EH (cell line): ENCODE measurements around the gene INTS11.
"Not testable (repeated sequence)": the region's sequence is repeated elsewhere in the genome, so short reads cannot be mapped to it uniquely, and the experiment has no call there.

Experiments
- DNase-seq: peaks from one replicate; pipeline ENCODE4 v3.0.0-alpha.2; 2015; ENCODE audit warnings: low read depth

The INTS11 gene

DNA sequence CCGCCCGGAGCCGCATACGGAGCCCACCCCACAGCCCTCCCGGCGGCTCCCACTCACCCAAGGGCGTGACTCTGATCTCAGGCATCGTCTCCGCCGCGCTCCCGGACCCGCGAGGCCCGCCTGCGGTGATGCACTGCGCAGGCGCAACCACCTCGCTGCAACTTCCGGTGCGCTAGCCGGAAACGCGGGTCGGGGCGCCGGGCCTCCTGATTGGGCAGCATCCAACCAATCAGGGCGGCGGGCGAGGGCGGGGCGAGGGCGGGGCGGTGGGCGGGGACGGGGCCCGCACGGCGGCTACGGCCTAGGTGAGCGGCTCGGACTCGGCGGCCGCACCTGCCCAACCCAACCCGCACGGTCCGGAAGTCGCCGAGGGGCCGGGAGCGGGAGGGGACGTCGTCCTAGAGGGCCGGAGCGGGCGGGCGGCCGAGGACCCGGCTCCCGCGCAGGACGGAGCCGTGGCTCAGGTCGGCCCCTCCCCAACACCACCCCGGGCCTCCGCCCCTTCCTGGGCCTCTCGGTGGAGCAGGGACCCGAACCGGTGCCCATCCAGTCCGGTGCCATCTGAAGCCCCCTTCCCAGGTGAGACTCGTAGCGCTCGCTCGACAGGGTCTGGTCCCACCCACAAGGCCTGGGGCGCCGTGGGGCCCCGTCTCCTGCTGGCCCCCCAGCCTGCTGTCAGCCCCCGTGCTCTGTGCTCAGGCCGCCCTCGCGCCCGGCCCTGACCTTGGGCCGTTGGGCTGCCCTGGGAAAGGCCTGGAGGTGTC lies at the start of gene INTS11, which contains the start of gene CPTP:
INTS11 (minus strand) TSS at position 137 of the 764 bp plus-strand sequence; CDS start at position 85, 52 bp downstream.
CPTP (plus strand) TSS at position 279 of the 764 bp plus-strand sequence. CDS start 2,109 bp downstream, outside the sequence.
- peak; percentile 90 for DNase-seq

DNA sequence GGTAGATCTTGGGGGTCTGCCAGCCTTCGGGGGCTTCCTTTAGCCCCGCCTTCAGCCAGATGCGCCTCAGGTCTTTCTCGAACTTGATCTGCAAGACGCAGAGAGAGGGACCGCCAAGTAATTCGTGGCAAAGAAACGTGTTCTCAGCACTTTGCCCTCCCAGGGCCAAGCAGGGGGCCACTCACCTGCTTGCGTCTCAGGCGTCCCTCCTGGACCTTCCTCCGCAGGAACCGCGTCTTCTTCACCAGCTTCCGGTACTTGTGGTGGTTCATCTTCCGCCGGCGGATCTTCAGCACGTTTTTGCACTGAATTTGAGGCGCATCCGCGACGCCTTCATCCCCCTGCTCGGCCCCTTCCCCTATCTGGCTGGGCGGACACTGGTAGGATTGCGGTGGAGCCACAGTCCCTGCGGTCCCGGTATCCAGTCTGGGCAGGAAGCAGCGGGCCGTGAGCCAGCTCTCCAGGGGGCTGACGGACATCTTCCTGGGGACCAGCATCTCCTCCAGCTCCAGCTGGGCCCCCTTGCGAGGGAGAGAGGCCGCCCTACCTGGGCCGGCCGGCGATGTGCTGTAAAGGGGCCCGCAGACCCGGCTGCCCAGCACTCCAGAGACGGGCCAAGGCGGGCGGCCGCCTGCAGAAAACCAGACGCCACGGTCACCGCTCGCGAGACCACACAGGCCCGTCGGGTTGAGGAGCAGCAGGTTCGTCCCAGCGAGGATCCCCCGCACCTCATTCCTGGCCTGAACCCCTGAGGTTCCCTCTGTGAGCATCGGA lies 49.5 kb upstream of the INTS11 start:
- DNase-seq, result no peak

DNA sequence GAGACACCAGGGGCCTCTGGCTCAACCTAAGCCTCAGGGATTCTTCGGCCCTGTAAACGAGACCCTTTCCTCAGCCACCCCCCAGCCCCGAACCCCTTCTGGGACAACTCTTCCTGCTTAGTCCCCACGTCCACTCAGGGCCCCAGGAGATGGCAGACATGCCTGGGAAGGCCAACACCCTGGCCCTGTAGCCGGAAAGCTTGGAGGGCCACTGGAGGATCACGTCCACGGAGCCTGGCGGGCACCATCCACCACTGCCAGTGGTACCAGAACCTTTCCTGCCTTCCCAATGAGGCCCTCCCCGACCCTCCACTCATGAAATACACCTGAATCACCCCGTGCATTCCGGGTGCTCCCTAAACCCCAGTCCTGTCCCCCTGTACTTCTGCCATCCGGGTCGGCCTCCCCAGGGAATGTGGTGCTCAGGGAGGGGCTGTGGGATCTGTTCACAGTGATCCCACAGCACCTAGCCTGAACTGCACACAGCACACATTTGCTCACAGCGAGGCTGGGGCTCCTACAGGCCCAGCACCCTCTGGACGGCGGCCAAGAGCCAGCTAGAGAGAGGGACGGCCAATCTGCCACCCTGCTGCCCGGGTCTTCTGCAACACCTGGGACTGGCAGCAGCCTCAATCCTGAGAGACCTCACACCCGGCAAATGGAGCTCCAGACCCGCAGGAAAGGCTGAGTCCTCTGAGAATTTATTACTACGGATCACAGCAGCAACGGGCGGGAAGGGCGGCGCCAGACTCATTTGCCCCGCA lies 48.8 kb upstream of the INTS11 start:
- DNase-seq, result no peak

DNA sequence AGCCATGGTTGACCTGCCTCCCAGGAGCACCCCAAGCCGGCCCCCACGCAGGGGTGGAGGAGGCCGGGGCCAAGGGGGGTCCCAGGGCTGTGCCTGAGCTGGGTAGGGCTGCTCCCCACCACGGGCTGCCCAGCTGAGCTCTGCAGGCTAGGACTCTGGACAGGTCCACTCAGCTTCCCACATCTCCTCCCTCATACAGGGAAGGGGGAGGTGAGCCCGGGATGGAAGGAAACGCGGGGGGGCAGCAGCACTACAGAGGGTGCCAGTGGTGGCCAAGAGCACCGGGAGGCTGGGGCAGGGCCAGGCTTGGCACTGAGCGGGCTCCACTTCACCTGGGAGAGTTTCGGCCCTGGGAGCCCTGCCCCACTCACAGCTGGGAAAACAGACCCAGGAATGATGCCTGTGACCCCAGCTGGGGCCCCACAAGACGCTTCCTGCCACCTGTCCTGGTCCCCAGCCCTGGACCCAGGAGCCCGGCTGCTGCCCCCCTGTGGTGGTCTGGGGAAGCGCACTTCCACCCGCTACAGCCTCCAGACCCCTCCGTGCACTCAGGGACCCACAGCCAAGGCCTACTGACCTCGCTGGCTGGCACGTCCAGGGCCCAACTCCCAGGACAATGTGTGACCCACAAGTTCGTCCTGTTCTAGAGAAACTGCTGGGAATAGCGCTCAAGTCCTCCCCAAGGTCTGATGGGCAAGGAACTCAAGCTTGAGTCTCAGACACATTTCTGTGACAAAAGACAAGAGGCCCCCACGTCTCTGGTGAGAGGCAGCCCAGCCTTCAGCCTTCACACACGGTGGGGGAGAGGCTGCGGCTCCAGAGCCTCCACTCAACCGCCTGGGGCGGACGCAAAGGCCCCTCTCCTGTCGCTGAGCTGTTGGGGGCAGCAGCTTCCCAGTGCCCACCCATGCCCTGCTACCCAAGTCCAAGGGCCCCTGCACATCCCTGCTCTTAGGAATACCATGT lies 47.6 kb upstream of the INTS11 start:
- DNase-seq, result peak; percentile 65

DNA sequence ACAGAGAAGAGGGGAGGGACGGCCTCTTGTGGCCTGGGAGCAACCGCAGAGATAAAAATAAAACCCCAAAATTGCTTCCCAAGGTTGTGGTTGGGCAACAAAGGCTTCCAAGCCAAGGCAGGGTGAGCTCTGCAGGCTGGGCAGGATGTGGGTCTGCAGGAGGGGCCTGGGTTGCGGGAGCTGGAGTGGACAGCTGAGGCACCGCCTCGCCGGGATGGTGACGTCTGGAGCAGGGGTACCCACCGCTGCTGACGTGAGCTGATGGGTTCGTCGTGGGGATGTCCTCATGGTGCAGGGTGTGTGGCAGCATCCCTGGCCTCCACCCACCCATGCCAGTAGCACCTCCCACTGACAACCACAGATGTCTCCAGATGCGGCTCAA lies 46.9 kb upstream of the INTS11 start:
- DNase-seq, result no peak

DNA sequence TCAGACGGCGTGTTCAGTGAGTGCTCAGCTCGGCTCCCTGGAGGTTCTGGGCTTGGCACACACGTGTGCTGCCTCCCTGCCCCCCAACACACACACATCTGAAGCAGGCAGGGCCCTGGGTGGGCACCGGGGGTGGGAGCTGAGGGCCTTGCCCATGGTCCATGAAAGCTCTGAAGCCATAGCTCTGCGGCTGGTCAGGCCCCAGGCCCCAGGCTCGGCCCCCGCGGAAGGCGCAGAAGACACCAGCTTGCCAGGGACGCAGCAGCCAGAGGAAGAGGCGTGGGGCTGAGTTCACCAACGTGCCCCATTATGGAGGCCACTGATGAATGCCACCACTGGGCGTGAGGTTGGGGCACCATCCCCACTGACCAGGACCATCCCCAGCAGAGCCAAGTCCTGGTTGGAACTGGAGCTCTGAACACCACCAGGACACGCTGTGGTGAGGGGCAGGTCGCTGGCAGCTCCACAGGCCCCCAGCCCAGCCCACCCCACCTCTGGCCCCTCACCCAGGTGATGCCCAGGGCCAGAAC lies 46.4 kb upstream of the INTS11 start:
- no peak for DNase-seq

DNA sequence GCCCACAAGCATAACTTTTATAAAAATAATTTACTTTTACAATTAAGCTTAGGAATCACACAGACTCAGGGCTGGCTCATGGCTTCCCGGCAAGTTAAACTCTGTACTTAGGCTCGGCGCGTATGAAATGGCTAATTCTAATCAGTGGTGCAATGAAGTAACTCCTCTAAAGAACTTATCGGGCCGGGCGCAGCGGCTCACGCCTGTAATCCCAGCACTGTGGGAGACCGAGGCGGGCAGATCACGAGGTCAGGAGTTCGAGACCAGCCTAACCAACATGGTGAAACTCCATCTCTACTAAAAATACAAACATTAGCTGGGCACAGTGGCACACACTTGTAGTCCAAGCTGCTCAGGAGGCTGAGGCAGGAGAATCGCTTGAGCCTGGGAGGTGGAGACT lies 45.6 kb upstream of the INTS11 start:
- DNase-seq, result not testable (repeated sequence)

DNA sequence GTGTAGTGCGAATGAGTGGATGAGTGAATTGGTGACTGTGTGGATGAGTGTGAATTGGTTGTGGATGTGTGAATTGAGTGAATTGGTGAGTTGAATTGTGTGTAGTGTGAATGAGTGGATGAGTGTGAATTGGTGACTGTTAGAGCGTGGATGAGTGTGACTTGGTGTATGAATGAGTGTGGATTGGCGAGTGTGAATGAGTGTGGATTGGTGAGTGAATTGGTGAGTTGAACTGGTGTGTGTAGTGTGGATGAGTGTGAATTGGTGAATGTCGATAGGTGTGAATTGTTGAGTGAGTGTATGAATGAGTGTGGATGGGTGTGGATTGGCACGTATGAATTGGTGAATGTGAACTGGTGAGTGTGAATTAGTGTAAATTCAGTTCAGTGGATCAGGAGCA lies 42.9 kb upstream of the INTS11 start:
- no peak for DNase-seq

DNA sequence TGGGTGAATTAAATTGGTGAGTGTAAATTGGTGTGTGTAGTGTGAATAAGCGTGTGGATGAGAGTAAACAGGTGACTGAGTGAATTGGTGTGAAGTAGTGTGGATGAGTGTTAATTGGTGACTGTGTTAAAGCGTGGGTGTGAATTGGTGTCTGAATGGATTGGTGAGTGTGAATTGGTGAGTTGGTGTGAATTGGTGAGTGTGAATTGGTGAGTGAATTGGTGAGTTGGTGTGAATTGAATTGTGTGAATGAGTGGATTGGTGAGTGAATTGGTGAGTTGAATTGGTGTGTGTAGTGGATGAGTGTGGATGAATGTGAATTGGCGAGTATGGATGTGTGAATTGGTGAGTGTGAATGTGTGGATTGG lies 42.2 kb upstream of the INTS11 start:
- DNase-seq, result no peak

DNA sequence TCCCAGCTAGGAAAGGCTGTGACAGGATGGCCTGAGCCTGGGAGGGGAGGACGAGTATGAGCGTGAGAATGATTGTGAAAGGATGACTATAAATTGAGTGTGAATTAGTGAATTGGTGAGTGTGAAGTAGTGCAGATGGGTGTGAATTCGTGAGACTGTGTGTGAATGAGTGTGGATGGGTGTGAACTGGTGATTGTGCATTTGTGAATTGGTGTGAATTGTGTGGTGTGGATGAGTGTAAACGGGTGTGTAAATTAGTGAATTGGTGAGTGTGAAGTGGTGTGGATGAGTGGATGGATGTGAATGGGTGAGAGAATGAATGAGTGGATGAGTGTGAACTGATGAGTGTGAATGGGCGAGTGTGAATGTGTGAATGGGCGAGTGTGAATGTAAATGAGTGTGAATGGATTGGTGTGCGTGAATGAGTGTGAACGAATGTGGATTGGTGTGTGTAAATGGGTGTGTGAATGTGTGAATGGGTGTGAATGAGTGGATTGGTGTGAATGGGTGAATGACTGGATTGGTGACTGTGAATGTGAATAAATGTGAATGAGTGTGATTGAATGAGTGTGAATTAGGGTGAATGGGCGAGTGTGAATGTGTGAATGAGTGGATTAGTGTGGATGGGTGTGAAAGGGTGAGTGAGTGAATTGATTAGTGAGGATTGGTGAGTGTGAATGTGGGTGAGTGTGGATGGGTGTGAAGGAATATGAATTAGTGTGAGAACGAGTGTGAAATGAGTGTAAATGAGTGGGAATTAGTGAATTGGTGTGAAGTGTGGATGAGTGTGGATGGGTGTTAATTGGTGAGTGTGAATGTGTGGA lies 41.6 kb upstream of the INTS11 start:
- no peak for DNase-seq

DNA sequence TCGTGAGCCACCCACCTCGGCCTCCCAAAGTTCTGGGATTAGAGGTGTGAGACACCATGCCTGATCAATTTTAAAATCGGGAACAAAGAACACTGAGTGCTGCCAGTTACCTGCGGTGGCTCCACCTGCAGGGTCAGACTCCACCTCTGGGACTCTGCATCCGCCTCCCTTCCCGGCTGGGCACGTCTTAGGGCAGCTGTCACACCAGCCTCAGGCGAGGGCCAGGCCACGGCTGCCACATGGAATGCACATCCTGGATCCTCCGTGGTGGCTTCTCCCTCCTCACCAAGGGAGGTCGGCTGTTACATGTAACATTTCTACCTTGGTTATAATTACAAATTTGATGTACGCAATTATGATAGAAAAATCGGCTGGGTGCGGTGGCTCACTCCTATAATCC lies 39.8 kb upstream of the INTS11 start:
- DNase-seq, result no peak

DNA sequence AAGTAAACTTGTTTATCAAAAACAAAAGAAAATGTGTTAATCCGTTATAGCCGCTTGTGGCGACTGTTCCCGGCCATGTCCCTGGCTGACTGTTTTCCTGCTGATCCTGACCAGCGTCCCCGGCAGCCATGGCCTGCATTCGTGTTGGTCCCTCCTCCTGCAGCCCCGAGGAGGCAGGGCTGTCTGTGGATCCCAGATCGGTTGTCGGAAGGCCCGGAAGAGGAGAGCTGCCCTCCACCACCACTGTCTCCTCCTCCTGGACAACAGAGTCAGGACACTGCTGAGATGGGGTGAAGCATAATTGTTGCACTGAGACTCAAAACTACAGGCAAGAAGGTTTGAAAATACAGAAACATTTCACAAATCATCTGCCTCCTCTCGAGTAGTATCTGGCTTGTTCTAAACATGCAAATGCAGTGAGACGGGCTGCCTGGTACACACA lies 37.5 kb upstream of the INTS11 start:
- peak; percentile 94 for DNase-seq

DNA sequence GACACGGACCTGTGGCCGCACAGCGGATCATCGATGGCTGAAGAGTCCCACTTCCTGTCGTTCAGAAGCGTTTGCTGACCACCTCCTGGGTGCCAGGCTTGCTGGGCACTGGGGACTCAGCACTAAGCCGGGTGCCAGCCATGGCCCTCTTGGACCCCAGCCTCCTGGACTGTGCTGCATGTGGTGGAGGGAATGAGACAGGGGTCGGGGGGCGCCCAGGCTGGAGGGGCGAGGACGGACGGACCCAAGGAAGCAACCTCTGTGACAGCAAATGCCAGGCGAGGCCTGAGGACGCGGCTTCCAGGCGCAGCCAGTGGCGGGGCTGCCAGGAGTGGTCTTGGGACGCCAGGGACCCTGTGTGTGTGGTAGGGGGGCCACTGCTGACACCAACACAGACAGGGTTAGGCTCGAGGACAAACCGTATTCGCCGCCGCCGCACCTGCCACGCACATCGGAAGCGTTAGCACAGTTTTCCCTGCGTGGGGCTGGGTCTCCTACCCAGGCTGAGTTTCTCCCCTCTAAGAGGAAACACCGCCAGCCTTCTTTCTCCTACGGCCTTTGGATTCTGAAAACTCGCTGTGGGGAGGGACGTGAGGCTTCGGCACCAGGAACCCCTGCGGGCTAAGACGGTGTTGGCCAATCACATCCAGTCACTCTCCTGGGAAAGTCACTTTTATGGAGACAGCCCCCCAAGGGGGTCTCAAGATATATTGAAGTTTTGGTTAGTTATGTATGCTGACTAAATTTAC lies 36.9 kb upstream of the INTS11 start:
- DNase-seq, result no peak

DNA sequence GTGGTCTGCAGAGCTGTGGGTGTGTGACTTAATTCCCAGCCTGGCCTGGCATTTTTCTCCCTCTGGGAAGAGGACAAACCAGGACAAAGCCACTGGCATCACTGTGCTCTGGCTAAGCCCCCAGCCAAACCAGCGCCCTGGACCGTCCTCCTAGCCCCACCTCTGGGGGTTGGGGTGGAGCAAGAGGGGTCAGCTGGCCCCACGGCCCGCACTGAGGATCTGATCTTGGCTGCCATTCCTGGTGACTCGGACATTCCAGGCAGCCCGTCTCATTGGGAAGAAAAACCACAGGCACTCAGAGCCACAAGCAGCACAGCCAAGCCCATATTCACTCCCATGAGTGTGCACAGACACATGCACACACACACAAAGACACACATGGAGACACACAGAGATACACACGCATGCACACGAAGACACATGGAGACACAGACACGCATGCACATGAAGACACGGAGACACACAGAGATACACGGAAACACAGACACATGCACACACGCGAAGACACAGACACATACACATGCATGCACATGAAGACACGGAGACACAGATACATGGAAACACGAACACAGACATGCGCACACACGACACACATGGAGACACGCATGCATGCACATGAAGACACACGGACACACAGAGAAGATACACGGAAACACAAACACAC lies 36.2 kb upstream of the INTS11 start:
- DNase-seq, result peak; percentile 99

DNA sequence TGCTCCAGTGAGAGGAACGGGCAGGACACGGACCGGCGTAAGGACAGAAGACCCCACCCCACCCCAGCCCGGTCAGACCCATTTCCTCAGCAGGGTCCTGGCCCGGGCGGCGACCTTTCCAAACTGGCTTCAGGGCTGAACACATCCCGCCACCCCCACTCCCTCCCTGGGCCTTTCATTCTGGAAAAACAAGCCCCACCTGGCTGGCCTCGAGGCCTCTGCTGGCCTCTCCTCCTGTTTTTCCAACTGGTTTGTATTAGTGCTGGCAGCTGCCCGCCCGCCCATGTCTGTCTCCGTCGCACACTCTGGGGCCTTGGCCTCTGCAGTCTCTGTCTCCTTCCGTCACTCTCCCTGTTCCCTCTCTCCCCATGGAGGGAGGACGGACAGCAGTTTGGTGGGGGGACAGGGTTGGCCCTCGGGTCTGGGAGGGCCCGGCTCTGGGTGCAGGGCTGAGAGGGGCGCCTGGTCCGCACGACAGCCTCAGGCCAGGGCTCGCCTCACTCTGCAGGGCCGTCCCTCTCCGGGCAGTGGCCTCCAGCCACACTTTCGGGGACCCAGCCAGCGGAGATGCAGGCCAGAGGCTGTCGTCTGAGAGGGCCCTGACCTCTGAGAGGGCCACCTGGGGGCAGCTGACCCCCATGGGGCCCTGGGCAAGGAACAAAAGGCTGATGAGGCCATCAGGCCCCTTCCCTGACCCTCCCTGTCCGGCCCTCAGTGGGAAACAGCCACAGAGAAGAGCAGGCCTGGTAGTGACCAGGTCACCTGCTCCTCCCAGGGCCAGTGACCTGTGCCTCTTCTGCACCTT lies 35.4 kb upstream of the INTS11 start:
- peak; percentile 89 for DNase-seq

DNA sequence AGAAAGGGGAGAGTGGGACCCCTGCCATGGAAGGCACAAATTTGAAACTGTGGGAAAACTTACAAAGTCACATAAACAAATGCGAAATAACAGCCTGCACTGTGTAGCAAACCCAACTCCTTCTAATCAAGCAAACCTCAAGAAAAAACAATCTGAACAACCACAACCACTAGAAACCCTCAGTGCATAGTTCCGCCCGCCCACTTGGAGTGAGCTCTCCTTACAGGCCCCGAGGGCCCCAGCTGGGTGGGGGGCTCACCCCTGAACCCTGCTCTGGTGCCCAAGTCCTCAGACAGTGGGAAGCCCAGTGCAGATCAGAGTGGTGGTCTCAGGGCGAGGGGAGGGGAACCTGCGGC lies 34.8 kb upstream of the INTS11 start:
- peak; percentile 82 for DNase-seq

DNA sequence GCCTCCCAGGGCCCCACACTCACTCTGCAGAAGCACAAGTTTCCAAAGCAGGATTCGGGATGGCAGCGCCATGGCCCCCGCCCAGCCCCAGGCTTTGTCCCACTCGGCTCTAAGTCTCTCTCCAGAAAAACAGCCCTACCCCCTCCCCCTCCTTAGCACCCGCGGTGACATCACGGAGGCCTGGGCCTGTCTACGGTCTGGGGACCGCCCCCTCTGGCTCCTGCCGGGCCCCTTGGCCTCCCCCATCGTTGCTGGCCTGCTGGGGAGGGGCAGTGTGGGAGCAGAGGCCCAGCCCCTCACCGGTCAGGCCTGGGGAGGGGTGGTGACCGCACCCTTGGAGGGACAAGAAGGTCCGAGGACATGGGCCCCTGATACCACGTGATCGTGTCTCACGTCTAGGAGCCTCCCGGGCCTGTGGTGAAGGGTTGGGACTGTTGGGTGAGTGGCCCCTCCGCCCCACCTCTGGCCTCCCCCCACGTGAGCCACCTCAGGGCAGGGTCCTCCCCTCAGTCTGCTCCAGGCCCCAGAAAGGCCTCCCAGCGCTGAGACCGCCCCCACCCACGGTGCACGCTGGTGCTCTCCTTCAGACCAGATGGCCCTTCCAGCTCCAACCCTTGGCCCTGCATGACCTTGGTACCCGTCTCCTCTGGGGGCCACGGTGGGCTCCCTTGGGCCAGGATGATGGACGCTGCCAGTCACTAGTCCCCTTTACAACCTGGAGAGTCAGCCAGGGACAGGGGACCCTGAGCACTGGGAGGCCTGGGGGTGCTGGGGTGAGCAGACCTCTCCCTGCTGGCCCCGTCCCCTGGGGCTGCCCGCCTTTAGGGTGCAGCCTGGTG lies 34.2 kb upstream of the INTS11 start, which contains the start of gene MXRA8:
MXRA8 (minus strand) TSS at position 123 of the 839 bp plus-strand sequence; CDS start at position 72, 51 bp downstream.
- peak; percentile 94 for DNase-seq
